Heart left ventricle (tissue), 16 donors: ENCODE results near the gene TMEM101. TPM values are rescaled to one million over a fixed set of nuclear protein-coding genes. Genes with fewer than 3 reads are reported as not detected.

Experiments used
- ATAC-seq, 4 donors: fragments of 200-7000 bp; cut with Tn5 transposase; one replicate each; pipeline ENCODE4 v1.9.1; 2020 to 2022; ENCODE audit warnings: moderate library complexity in 4 of 4, mild to moderate bottlenecking in 3 of 4, moderate number of reproducible peaks in 1 of 4
- DNase-seq, 5 donors: peaks; one replicate each; pipeline ENCODE4 v3.0.0-alpha.2; 2020
- H3K27ac ChIP-seq, 12 donors: fragments of 200-600 bp; sonication (generic) in 4 of 12; one replicate each; pipeline versions ENCODE4 v1.5.0 to v1.8.0; 2016 to 2022; ENCODE audit warnings: mild to moderate bottlenecking in 2 of 12
- H3K27me3 ChIP-seq, 9 donors: fragments of 200-600 bp; sonication (generic) in 2 of 9; one replicate each; pipeline versions ENCODE4 v1.5.1 to v1.8.0; 2016 to 2022; ENCODE audit warnings: mild to moderate bottlenecking in 3 of 9
- H3K36me3 ChIP-seq, 9 donors: fragments of 200-600 bp; sonication (generic) in 2 of 9; one replicate each; pipeline versions ENCODE4 v1.5.0 to v1.8.0; 2018 to 2022; ENCODE audit warnings: mild to moderate bottlenecking in 2 of 9
- H3K4me1 ChIP-seq, 12 donors: fragments of 200-600 bp; sonication (generic) in 4 of 12; one replicate each; pipeline versions ENCODE4 v1.5.0 to v1.8.0; 2016 to 2022; ENCODE audit warnings: mild to moderate bottlenecking in 3 of 12
- H3K4me3 ChIP-seq, 12 donors: fragments of 200-600 bp; sonication (generic) in 4 of 12; one replicate each; pipeline versions ENCODE4 v1.5.0 to v1.8.0; 2017 to 2022; ENCODE audit warnings: mild to moderate bottlenecking in 9 of 12, moderate library complexity in 4 of 12
- H3K9me3 ChIP-seq, 12 donors: fragments of 200-600 bp; sonication (generic) in 4 of 12; one replicate each; pipeline versions ENCODE4 v1.5.0 to v1.8.0; 2016 to 2022; ENCODE audit warnings: mild to moderate bottlenecking in 1 of 12
- POLR2A ChIP-seq, 2 donors: fragments of 450-650 bp; IDR thresholded peaks; one replicate each; pipeline ENCODE4 v1.6.1; 2017; ENCODE audit warnings: antibody characterized with exemption in 2 of 2, mild to moderate bottlenecking in 2 of 2, moderate library complexity in 2 of 2
- WGBS, 4 donors: extraction: QIAGEN DNeasy Blood & Tissue Kit in 2 of 4; methylation state at CpG; one replicate each; pipeline versions ENCODE4 v1.1.5 to v1.1.7; 2013 to 2018; 5-methylcytosine and 5-hydroxymethylcytosine counted together
- intact Hi-C, 10 donors: fragments of 100-400 bp; cut with DNase I; formaldehyde crosslinking; loops; one replicate each; pipeline versions ENCODE4 v1.11.1 to v1.14.2; 2022
- polyA plus RNA-seq, 2 donors: library from polyadenylated mRNA; stranded (reverse); fragments of 200-250 nt; gene quantifications; one replicate each; pipeline ENCODE4 v1.2.3, GENCODE V29; 2013
- total RNA-seq, 9 donors: library from RNA; depleted of rRNA in 2 of 9; stranded (reverse); fragments of >200 nt in 2 of 9; fragmentation: NEBNext Ultra II Directional in 3 of 9; extraction: Animal tissue kit (Norgen Biotek cat#: 25700) in 3 of 9; gene quantifications; one replicate each; pipeline versions ENCODE4 v1.1.0 to v1.2.4, GENCODE V29; 2016 to 2023
- TF ChIP-seq, protein P1 (sequence below), 12 donors: fragments of 200-600 bp; sonication (generic) in 4 of 12; IDR thresholded peaks; one replicate each; pipeline versions ENCODE4 v1.5.0 to v1.8.0; 2018 to 2022; ENCODE audit warnings: antibody characterized with exemption in 12 of 12, mild to moderate bottlenecking in 5 of 12
- donor health status: ischemic (EF 13 %, LVEDD 7.1; RV severe dilation, severe dysfunction).
- donor health status: healthy with polysubstance abuse.
- donor health status: DM: no; HTN: yes; CAD: no.
- donor health status: DM: no; HTN: no; CAD: no.
- donor health status: ischemic (EF 25% LVEDD 6.9; RV normal size, moderate dysfunction).
- donor health status: ischemic (EF 25% LVEDD 5.7; RV mildly dilated, moderate dysfunction).
- donor health status: healthy.
- donor health status: DM: yes; HTN: yes; CAD: no.
- donor health status: ischemic (EF 35%, LVEDD 5.7; RV mildly dilated, moderate dysfunction).
- donor health status: nonischemic (EF 11% LVEDD 7.7; RV severe dilation, severe dysfunction).
- donor health status: DM: yes; HTN: yes; CAD: no.
- donor health status: PGD.
- donor health status: ischemic (EF 29% LVEDD 5.4; RV normal size, mild dysfunction).
- donor health status: nonischemic (EF 23%, LVEDD 6.1; RV moderate dilation, normal function).

The TMEM101 gene
- total and polyA plus RNA-seq, 11 donors = 13.4 to 31.1 (median 19.3) TPM

DNA sequence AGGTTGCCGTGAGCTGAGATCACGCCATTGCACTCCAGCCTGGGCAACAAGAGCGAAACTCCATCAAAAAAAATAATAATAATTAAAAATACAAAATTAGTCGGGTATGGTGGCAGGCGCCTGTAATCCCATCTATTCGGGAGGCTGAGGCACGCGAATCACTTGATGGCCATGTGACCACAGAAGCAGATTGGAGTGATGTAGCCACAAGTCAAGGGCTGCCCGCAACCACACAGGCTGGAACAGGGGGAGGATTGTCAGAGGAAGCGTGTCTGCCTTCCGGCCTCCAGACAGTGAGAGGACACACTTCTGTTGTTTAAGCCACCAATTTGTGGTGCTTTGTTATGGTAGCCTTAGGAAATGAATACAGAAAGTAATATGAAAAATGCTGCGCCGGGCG is 22.1 kb downstream of the TMEM101 start:
- no peak for TF ChIP-seq POLR2A (IDR thresholded peaks at IDR 0.05)
- TF ChIP-seq, protein P1, sequence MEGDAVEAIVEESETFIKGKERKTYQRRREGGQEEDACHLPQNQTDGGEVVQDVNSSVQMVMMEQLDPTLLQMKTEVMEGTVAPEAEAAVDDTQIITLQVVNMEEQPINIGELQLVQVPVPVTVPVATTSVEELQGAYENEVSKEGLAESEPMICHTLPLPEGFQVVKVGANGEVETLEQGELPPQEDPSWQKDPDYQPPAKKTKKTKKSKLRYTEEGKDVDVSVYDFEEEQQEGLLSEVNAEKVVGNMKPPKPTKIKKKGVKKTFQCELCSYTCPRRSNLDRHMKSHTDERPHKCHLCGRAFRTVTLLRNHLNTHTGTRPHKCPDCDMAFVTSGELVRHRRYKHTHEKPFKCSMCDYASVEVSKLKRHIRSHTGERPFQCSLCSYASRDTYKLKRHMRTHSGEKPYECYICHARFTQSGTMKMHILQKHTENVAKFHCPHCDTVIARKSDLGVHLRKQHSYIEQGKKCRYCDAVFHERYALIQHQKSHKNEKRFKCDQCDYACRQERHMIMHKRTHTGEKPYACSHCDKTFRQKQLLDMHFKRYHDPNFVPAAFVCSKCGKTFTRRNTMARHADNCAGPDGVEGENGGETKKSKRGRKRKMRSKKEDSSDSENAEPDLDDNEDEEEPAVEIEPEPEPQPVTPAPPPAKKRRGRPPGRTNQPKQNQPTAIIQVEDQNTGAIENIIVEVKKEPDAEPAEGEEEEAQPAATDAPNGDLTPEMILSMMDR (IDR thresholded peaks at IDR 0.05) = no peak
- H3K27ac ChIP-seq = no peak overlapping the region
- no peak overlapping the region for H3K4me3 ChIP-seq
- no peaks in the 10 kb centered on the region for H3K9me3 ChIP-seq
- H3K27me3 ChIP-seq = peaks cover 0 to 22% (median 10%) of the 10 kb centered on the region in 9 donors
- DNase-seq (no peak), ATAC-seq (no peak)
- WGBS, 4 donors = 89 to 94% (median 91%) methylated on average over 14 of the region's 14 CpGs
- intact Hi-C loops = loop anchor here in 1 of 10 donors (10.0 kb wide), 1 partner anchor 118 kb away; no protein-coding TSS in a partner anchor
- H3K36me3 ChIP-seq = no peaks in the 10 kb centered on the region
- peaks cover 0 to 12% (median 7%) of the 10 kb centered on the region in 12 donors for H3K4me1 ChIP-seq

DNA sequence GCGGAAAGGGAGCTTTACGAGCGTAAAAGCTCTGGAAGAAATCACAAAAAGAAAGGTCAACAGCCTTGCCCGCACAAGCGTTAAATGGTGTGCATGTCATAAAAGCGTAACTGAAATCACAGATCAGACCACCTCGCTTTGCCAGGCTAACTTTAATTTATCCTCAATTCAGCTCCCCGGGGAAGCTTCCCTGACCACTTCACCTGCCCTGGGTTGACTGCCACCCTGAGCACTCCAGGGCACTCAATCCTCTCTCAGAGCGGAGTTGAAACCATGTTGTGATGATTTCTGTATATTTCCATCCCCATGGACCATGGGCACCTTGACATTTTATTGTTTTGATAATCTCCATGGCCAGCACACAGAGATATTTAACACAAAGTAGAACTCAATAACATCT is 26.5 kb downstream of the TMEM101 start:
- no peak overlapping the region for H3K4me3 ChIP-seq
- intact Hi-C loops = no loop called here
- no peak for DNase-seq
- H3K27me3 ChIP-seq = peaks cover 0 to 38% (median 9%) of the 10 kb centered on the region in 9 donors
- no peak for TF ChIP-seq POLR2A (IDR thresholded peaks at IDR 0.05)
- TF ChIP-seq, protein P1 (IDR thresholded peaks at IDR 0.05) = no peak
- H3K36me3 ChIP-seq = no peaks in the 10 kb centered on the region
- H3K9me3 ChIP-seq = no peaks in the 10 kb centered on the region
- no peak overlapping the region for H3K27ac ChIP-seq
- no peak for ATAC-seq
- peaks cover 0 to 23% (median 7%) of the 10 kb centered on the region in 12 donors for H3K4me1 ChIP-seq
- 85 to 94% (median 91%) methylated on average over 9 of the region's 9 CpGs for WGBS, 4 donors

DNA sequence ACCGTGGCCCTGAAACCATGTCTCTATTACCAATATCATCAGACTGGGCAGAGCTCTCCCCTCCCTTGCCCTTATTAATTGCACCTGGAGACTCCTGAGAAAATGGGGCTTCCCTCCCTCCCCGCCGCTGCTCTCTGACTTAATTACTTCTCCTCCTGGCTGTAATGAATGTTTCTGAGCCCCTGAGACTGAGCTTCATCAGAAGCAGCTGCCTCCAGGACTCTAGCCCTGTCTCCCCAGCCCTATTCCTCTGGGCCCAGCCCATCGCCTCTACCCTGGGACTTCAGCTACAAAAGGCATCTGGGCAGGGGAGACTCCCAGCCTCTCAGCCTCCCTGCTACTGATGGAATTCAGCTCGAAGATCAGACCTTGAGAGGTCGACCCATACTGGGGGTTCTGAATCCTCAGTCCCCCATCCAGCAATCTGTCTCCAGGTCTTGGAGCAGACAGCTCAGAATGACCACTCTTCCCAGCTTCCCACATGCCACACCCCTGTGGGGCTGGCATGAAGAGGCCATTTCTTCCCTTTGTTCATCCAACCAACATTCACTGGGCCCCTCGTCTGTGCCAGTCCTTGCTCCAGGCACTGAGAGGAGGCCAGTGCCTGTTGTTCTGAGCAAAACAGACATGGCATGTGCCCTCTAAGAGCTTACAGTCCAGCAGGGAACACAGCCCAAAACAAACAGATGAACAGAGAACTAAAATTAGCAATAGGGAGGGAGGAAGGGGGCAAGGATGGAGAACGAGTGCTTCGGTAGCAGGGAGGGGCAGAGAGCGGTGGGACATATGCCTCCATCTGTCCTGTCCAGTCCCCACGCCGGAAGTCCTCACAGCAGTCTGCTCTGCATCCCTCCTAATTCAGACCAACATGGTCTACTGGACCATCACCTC is 27.4 kb downstream of the TMEM101 start:
- no peaks in the 10 kb centered on the region for H3K9me3 ChIP-seq
- WGBS, 4 donors = 57 to 62% (median 60%) methylated on average over 12 of the region's 12 CpGs
- H3K36me3 ChIP-seq = no peaks in the 10 kb centered on the region
- peak in 1 of 5 donors; percentile 26 for DNase-seq
- intact Hi-C loops = no loop called here
- H3K27me3 ChIP-seq = peaks cover 0 to 47% (median 9%) of the 10 kb centered on the region in 9 donors
- peaks cover 0 to 23% (median 8%) of the 10 kb centered on the region in 12 donors for H3K4me1 ChIP-seq
- H3K27ac ChIP-seq = peak overlapping the region in 5 of 12 donors; percentile 13 to 45 (median 14)
- no peak for TF ChIP-seq POLR2A (IDR thresholded peaks at IDR 0.05)
- TF ChIP-seq, protein P1 (IDR thresholded peaks at IDR 0.05) = no peak
- peak; percentile 35 to 86 (median 57) for ATAC-seq
- no peak overlapping the region for H3K4me3 ChIP-seq

DNA sequence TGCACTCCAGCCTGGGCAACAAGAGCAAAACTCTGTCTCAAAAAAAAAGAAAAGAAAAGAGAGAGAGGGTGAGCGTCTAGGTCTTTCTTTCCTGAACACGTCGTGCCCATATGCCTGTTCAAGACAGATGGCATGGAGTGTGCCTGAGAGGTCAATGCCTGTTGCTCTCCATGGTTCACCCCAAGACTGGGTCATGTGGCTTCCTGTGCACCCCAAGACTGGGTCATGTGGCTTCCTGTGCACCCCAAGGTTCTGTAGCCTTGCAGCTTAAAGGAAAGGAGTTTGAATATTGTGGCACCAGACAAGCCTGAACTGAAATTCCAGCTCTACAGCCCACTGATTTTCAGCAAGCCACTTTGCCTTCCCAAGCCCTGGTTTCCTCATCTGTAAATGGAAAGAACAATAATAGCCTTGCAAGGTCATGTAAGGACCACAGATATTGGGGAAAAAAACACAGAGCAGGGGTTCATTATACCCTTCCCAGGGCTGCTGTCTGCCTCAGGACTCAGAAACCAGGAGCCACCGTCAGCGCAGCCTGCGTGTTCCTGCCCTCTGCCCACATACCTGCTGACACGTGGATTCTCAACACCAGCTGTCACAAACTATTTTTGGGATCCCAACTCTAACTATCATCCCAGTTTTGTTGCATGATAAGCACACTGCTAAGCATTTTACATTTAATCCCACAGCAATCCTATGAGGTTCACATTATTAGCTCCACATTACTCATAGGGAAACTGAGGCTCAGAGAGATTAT is 28.4 kb downstream of the TMEM101 start:
- Histone ChIP-seq H3K27me3 (peaks cover 0 to 57% (median 9%) of the 10 kb centered on the region in 9 donors), H3K4me3 (no peak overlapping the region), H3K9me3 (no peaks in the 10 kb centered on the region), H3K4me1 (peaks cover 0 to 23% (median 8%) of the 10 kb centered on the region in 12 donors), H3K36me3 (no peaks in the 10 kb centered on the region), H3K27ac (peak overlapping the region in 2 of 12 donors; percentile 14 to 45)
- WGBS, 4 donors = 56 to 64% (median 63%) methylated on average over 7 of the region's 7 CpGs
- TF ChIP-seq, protein P1 (IDR thresholded peaks at IDR 0.05) = no peak
- no peak for TF ChIP-seq POLR2A (IDR thresholded peaks at IDR 0.05)
- intact Hi-C loops = no loop called here
- ATAC-seq (peak in 3 of 4 donors; percentile 29 to 68 (median 45)), DNase-seq (no peak)
